CD14-positive monocyte (primary cell): ENCODE results near the gene PPP2R2C. TPM values are rescaled to one million over a fixed set of nuclear protein-coding genes. Genes with fewer than 3 reads are reported as not detected.

ENCODE experiments used
- DNase-seq, 3 donors: peaks; one replicate each; pipeline ENCODE4 v3.0.0-alpha.2; 2011 to 2022
- H2AFZ ChIP-seq: 2 replicates; pipeline ENCODE4 v1.6.0; 2012; ENCODE audit warnings: mild to moderate bottlenecking, low read depth, low read length, inconsistent platforms; ENCODE audit not compliant: insufficient read depth, poor library complexity, severe bottlenecking
- H3K27ac ChIP-seq, 2 donors: 1 replicate in 1 of 2; 2 replicates in 1 of 2; pipeline ENCODE4 v1.5.1; 2012 to 2013; ENCODE audit warnings: low read length in 2 of 2, control low read depth in 1 of 2, inconsistent platforms in 1 of 2, low read depth in 1 of 2, mild to moderate bottlenecking in 1 of 2
- H3K27me3 ChIP-seq, 2 donors: one replicate each; pipeline versions ENCODE4 v1.6.0 to v1.6.1; 2011 to 2013; ENCODE audit warnings: low read length in 2 of 2; ENCODE audit not compliant: control insufficient read depth in 2 of 2, insufficient read depth in 2 of 2
- H3K36me3 ChIP-seq, 2 donors: replicated peaks in 1 of 2; 1 replicate in 1 of 2; 2 replicates in 1 of 2; pipeline versions ENCODE4 v1.5.1 to v1.6.1; 2012 to 2013; ENCODE audit warnings: low read length in 2 of 2, control low read depth in 1 of 2, inconsistent platforms in 1 of 2, mild to moderate bottlenecking in 1 of 2; ENCODE audit not compliant: insufficient read depth in 2 of 2, control insufficient read depth in 1 of 2
- H3K4me1 ChIP-seq, 2 donors: 1 replicate in 1 of 2; 2 replicates in 1 of 2; pipeline versions ENCODE4 v1.5.1 to v1.6.1; 2012 to 2013; ENCODE audit warnings: low read length in 2 of 2, control low read depth in 1 of 2, inconsistent platforms in 1 of 2, mild to moderate bottlenecking in 1 of 2, moderate library complexity in 1 of 2; ENCODE audit not compliant: insufficient read depth in 2 of 2, control insufficient read depth in 1 of 2
- H3K4me2 ChIP-seq: replicated peaks from 2 replicates; pipeline ENCODE3; 2012; ENCODE audit warnings: low read length, moderate library complexity, mild to moderate bottlenecking; ENCODE audit not compliant: poor library complexity, severe bottlenecking; ENCODE audit errors: extremely low read depth
- H3K4me3 ChIP-seq, 3 experiments: fragments of 200-600 bp in 1 of 3; sonication (generic) in 1 of 3; replicated peaks in 1 of 3; 1 replicate in 2 of 3; 2 replicates in 1 of 3; pipeline ENCODE4 v1.5.1; 2011 to 2013; ENCODE audit warnings: low read length in 3 of 3, mild to moderate bottlenecking in 3 of 3, control low read depth in 2 of 3, low read depth in 2 of 3, inconsistent platforms in 1 of 3, moderate library complexity in 1 of 3
- H3K79me2 ChIP-seq: 2 replicates; pipeline ENCODE4 v1.6.0; 2012; ENCODE audit warnings: mild to moderate bottlenecking, control low read depth, inconsistent platforms, low read length, moderate library complexity; ENCODE audit not compliant: insufficient read depth
- H3K9ac ChIP-seq: 2 replicates; pipeline ENCODE4 v1.6.0; 2017; ENCODE audit warnings: low read length, mild to moderate bottlenecking; ENCODE audit not compliant: insufficient read depth, poor library complexity, severe bottlenecking
- H3K9me3 ChIP-seq, 2 donors: replicated peaks in 1 of 2; 1 replicate in 1 of 2; 2 replicates in 1 of 2; pipeline versions ENCODE4 v1.5.1 to v1.6.1; 2012 to 2013; ENCODE audit warnings: low read length in 2 of 2, control low read depth in 1 of 2; ENCODE audit not compliant: control insufficient read depth in 1 of 2, insufficient read depth in 1 of 2
- H4K20me1 ChIP-seq: 2 replicates; pipeline ENCODE4 v1.6.0; 2012; ENCODE audit warnings: mild to moderate bottlenecking, low read length, control low read depth, moderate library complexity; ENCODE audit not compliant: insufficient read depth
- H3K27ac Mint-ChIP-seq, 7 donors: one replicate each; pipeline ENCODE4 v1.8.0; 2020; ENCODE audit warnings: mild to moderate bottlenecking in 7 of 7, mixed read lengths in 7 of 7, moderate library complexity in 6 of 7, inconsistent platforms in 2 of 7
- H3K27me3 Mint-ChIP-seq, 3 donors: one replicate each; pipeline ENCODE4 v1.8.0; 2021 to 2022; ENCODE audit warnings: low read depth in 3 of 3, mild to moderate bottlenecking in 3 of 3, mixed read lengths in 3 of 3, moderate library complexity in 3 of 3, inconsistent platforms in 1 of 3
- H3K36me3 Mint-ChIP-seq, 2 donors: one replicate each; pipeline ENCODE4 v1.8.0; 2020; ENCODE audit warnings: mixed read lengths in 2 of 2, inconsistent platforms in 1 of 2, mild to moderate bottlenecking in 1 of 2
- H3K4me1 Mint-ChIP-seq: one replicate; pipeline ENCODE4 v1.8.0; 2020; ENCODE audit warnings: mild to moderate bottlenecking, mixed read lengths
- H3K4me3 Mint-ChIP-seq, 2 donors: one replicate each; pipeline ENCODE4 v1.8.0; 2020; ENCODE audit warnings: mild to moderate bottlenecking in 2 of 2, mixed read lengths in 2 of 2, moderate library complexity in 1 of 2
- H3K9me3 Mint-ChIP-seq, 7 donors: one replicate each; pipeline ENCODE4 v1.8.0; 2020 to 2022; ENCODE audit warnings: mixed read lengths in 7 of 7, mild to moderate bottlenecking in 6 of 7, moderate library complexity in 6 of 7, inconsistent platforms in 2 of 7
- CTCF ChIP-seq: fragments of 200-600 bp; IDR thresholded peaks from one replicate; pipeline ENCODE4 v1.8.0; 2022; ENCODE audit warnings: antibody characterized with exemption, mild to moderate bottlenecking
- WGBS: methylation state at CpG from one replicate; pipeline ENCODE4 v1.1.5; 2013; ENCODE audit warnings: missing lambda C conversion rate; ENCODE audit not compliant: insufficient coverage; 5-methylcytosine and 5-hydroxymethylcytosine counted together
- intact Hi-C, 2 donors: fragments of 100-400 bp; cut with micrococcal nuclease; formaldehyde crosslinking; loops; one replicate each; pipeline versions ENCODE4 v1.15.0 to v1.15.1; 2023
- polyA plus RNA-seq, 3 donors: library from polyadenylated mRNA; depleted of rRNA in 1 of 3; unstranded in 2 of 3; stranded (reverse) in 1 of 3; fragments of 300-500 nt in 2 of 3; fragments of >200 nt in 1 of 3; fragmentation: Illumina TruSeq in 2 of 3; gene quantifications; 1 replicate in 2 of 3; 2 replicates in 1 of 3; pipeline ENCODE4 v1.2.3, GENCODE V29; 2012 to 2021

Gene PPP2R2C
- polyA plus RNA-seq, 3 donors = not detected

GRCh38 chr4:6426571-6427438 is 45.6 kb downstream of the PPP2R2C start:
- TF ChIP-seq CTCF = no peak
- no peak for DNase-seq
- Histone ChIP-seq H3K27me3 (no peaks in the 10 kb centered on the region), H3K36me3 (no peaks in the 10 kb centered on the region), H3K9me3 (no peaks in the 10 kb centered on the region), H4K20me1 (no peaks in the 10 kb centered on the region), H3K27ac (no peak overlapping the region), H3K9ac (no peak overlapping the region), H3K79me2 (no peaks in the 10 kb centered on the region), H3K4me3 (no peak overlapping the region), H3K4me1 (no peaks in the 10 kb centered on the region), H3K4me2 (no peak overlapping the region), H2AFZ (no peak overlapping the region)
- Mint-ChIP-seq H3K9me3 (peaks cover 0 to 2% (median 0%) of the 10 kb centered on the region in 7 donors), H3K4me1 (no peaks in the 10 kb centered on the region), H3K27ac (no peak overlapping the region), H3K4me3 (no peak overlapping the region), H3K36me3 (no peaks in the 10 kb centered on the region), H3K27me3 (peaks cover 5 to 13% (median 6%) of the 10 kb centered on the region in 3 donors)
- WGBS = 72% methylated on average over 7 of the region's 13 CpGs
- intact Hi-C loops = no loop called here

- H3K9me3 Mint-ChIP-seq = peaks cover 0 to 2% (median 0%) of the 10 kb centered on the region in 7 donors
- H2AFZ ChIP-seq = no peak overlapping the region
- no peaks in the 10 kb centered on the region for H3K36me3 Mint-ChIP-seq
These were observed 46.5 kb downstream of the PPP2R2C start for GRCh38 chr4:6425911-6426310.

More at GRCh38 chr4:6425911-6426310, 46.5 kb downstream of the PPP2R2C start:
- H3K9me3 ChIP-seq = no peaks in the 10 kb centered on the region
- H3K4me2 ChIP-seq = no peak overlapping the region
- H3K4me3 ChIP-seq = no peak overlapping the region
- DNase-seq = no peak
- no peaks in the 10 kb centered on the region for H3K36me3 ChIP-seq
- H4K20me1 ChIP-seq = no peaks in the 10 kb centered on the region
- H3K27me3 ChIP-seq = no peaks in the 10 kb centered on the region
- no peak overlapping the region for H3K27ac Mint-ChIP-seq
- no peaks in the 10 kb centered on the region for H3K79me2 ChIP-seq
- no peak overlapping the region for H3K4me3 Mint-ChIP-seq
- H3K9ac ChIP-seq = no peak overlapping the region
- no peak for TF ChIP-seq CTCF
- H3K4me1 ChIP-seq = no peaks in the 10 kb centered on the region
- no peaks in the 10 kb centered on the region for H3K4me1 Mint-ChIP-seq
- no peak overlapping the region for H3K27ac ChIP-seq
- intact Hi-C loops = no loop called here
- H3K27me3 Mint-ChIP-seq = peaks cover 5 to 13% (median 6%) of the 10 kb centered on the region in 3 donors
- WGBS = 92% methylated on average over 9 of the region's 11 CpGs
